H1 (cell line): ENCODE measurements around the gene SF3B2. TPM values are rescaled to one million over a fixed set of nuclear protein-coding genes. Genes with fewer than 3 reads are reported as not detected.

Experiments
- CBX5 ChIP-seq: fragments of 300-800, 300-1000 bp; sonication (generic); IDR thresholded peaks from 2 replicates; pipeline ENCODE4 v1.7.1; 2016; ENCODE audit warnings: antibody characterized with exemption, low read length, low read depth
- CREB1 ChIP-seq: IDR thresholded peaks from 2 replicates; pipeline ENCODE4 v1.6.1; 2012; ENCODE audit warnings: inconsistent platforms
- HDAC6 ChIP-seq: IDR thresholded peaks from one replicate; pipeline ENCODE4 v1.7.1; 2012; ENCODE audit warnings: low read depth, mild to moderate bottlenecking, inconsistent platforms, low read length, moderate library complexity
- JUN ChIP-seq: IDR thresholded peaks from 2 replicates; pipeline ENCODE4 v1.6.1; 2011; ENCODE audit warnings: low read depth, mild to moderate bottlenecking, improper control_type of control experiment, low read length
- NANOG ChIP-seq: IDR thresholded peaks from 2 replicates; pipeline ENCODE4 v1.6.1; 2011; ENCODE audit warnings: low read length, low read depth, mild to moderate bottlenecking, inconsistent platforms; ENCODE audit not compliant: insufficient read depth, poor library complexity, severe bottlenecking
- POU5F1 ChIP-seq: IDR thresholded peaks from 2 replicates; pipeline ENCODE4 v1.6.1; 2011; ENCODE audit warnings: low read depth, mild to moderate bottlenecking, low read length, moderate library complexity
- RAD21 ChIP-seq, 2 experiments: IDR thresholded peaks in 1 of 2; conservative IDR thresholded peaks in 1 of 2; 2 replicates each; pipeline ENCODE4 v1.6.1; 2011; ENCODE audit warnings: low read depth in 2 of 2, low read length in 2 of 2, improper control_type of control experiment in 1 of 2, inconsistent platforms in 1 of 2, mild to moderate bottlenecking in 1 of 2, moderate library complexity in 1 of 2
- SUZ12 ChIP-seq: fragments of 200-600 bp; sonication (generic); IDR thresholded peaks from 2 replicates; pipeline ENCODE4 v1.6.1; 2012; ENCODE audit warnings: mild to moderate bottlenecking, inconsistent platforms, low read length, moderate library complexity, mixed read lengths
- TAF7 ChIP-seq: optimal IDR thresholded peaks from 2 replicates; pipeline ENCODE3; 2011; ENCODE audit warnings: low read depth, mild to moderate bottlenecking, inconsistent platforms, low read length, moderate library complexity, borderline replicate concordance
- polyA plus RNA-seq, 7 experiments: library from polyadenylated mRNA; depleted of rRNA in 3 of 7; stranded (reverse) in 5 of 7; unstranded in 2 of 7; fragments of >200 nt in 5 of 7; fragments of 200-250 nt in 2 of 7; gene quantifications; 1 replicate in 5 of 7; 2 replicates in 1 of 7; 4 replicates in 1 of 7; pipeline versions ENCODE4 v1.2.1 to v1.2.3, GENCODE V29; 2011 to 2013; ENCODE audit warnings: missing spikeins in 2 of 7, mixed read lengths in 2 of 7
- total RNA-seq: library from RNA; stranded (reverse); fragmentation: NEBNext Ultra II Directional; extraction: Animal tissue kit (Norgen Biotek cat#: 25700); gene quantifications from 2 replicates; pipeline ENCODE4 v1.2.1, GENCODE V29; 2021
- TF ChIP-seq, protein P1 (sequence below): fragments of 300-600 bp; sonication (generic); IDR thresholded peaks from 2 replicates; pipeline ENCODE4 v1.7.1; 2012; ENCODE audit warnings: low read length, moderate library complexity, mild to moderate bottlenecking, inconsistent platforms; ENCODE audit not compliant: insufficient replicate concordance

The SF3B2 gene
- total and polyA plus RNA-seq, 2 of the 8 experiments (the other 6 are each of a cell fraction or from before 2014, with no cell fraction given) = 182 to 237 TPM

DNA sequence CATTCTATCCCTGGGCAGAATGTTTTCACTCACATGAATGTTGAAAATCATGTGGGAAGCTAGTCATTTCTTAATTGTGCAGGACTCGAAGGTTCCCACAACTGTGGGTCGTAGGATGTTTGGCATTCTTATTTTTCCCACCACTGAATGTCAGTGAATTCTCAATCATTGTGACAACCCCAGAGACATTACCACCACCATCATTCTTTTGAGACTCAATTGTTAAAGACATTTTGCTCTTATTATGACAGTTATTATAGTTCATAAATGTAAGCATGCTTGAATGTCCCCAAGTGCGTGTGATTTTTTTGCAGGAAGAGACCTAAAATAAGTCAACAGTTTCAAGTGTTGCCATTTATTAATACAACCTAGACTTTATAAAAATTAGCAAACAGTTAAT lies 36.9 kb downstream of the SF3B2 start (continued):
- TF ChIP-seq, protein P1, sequence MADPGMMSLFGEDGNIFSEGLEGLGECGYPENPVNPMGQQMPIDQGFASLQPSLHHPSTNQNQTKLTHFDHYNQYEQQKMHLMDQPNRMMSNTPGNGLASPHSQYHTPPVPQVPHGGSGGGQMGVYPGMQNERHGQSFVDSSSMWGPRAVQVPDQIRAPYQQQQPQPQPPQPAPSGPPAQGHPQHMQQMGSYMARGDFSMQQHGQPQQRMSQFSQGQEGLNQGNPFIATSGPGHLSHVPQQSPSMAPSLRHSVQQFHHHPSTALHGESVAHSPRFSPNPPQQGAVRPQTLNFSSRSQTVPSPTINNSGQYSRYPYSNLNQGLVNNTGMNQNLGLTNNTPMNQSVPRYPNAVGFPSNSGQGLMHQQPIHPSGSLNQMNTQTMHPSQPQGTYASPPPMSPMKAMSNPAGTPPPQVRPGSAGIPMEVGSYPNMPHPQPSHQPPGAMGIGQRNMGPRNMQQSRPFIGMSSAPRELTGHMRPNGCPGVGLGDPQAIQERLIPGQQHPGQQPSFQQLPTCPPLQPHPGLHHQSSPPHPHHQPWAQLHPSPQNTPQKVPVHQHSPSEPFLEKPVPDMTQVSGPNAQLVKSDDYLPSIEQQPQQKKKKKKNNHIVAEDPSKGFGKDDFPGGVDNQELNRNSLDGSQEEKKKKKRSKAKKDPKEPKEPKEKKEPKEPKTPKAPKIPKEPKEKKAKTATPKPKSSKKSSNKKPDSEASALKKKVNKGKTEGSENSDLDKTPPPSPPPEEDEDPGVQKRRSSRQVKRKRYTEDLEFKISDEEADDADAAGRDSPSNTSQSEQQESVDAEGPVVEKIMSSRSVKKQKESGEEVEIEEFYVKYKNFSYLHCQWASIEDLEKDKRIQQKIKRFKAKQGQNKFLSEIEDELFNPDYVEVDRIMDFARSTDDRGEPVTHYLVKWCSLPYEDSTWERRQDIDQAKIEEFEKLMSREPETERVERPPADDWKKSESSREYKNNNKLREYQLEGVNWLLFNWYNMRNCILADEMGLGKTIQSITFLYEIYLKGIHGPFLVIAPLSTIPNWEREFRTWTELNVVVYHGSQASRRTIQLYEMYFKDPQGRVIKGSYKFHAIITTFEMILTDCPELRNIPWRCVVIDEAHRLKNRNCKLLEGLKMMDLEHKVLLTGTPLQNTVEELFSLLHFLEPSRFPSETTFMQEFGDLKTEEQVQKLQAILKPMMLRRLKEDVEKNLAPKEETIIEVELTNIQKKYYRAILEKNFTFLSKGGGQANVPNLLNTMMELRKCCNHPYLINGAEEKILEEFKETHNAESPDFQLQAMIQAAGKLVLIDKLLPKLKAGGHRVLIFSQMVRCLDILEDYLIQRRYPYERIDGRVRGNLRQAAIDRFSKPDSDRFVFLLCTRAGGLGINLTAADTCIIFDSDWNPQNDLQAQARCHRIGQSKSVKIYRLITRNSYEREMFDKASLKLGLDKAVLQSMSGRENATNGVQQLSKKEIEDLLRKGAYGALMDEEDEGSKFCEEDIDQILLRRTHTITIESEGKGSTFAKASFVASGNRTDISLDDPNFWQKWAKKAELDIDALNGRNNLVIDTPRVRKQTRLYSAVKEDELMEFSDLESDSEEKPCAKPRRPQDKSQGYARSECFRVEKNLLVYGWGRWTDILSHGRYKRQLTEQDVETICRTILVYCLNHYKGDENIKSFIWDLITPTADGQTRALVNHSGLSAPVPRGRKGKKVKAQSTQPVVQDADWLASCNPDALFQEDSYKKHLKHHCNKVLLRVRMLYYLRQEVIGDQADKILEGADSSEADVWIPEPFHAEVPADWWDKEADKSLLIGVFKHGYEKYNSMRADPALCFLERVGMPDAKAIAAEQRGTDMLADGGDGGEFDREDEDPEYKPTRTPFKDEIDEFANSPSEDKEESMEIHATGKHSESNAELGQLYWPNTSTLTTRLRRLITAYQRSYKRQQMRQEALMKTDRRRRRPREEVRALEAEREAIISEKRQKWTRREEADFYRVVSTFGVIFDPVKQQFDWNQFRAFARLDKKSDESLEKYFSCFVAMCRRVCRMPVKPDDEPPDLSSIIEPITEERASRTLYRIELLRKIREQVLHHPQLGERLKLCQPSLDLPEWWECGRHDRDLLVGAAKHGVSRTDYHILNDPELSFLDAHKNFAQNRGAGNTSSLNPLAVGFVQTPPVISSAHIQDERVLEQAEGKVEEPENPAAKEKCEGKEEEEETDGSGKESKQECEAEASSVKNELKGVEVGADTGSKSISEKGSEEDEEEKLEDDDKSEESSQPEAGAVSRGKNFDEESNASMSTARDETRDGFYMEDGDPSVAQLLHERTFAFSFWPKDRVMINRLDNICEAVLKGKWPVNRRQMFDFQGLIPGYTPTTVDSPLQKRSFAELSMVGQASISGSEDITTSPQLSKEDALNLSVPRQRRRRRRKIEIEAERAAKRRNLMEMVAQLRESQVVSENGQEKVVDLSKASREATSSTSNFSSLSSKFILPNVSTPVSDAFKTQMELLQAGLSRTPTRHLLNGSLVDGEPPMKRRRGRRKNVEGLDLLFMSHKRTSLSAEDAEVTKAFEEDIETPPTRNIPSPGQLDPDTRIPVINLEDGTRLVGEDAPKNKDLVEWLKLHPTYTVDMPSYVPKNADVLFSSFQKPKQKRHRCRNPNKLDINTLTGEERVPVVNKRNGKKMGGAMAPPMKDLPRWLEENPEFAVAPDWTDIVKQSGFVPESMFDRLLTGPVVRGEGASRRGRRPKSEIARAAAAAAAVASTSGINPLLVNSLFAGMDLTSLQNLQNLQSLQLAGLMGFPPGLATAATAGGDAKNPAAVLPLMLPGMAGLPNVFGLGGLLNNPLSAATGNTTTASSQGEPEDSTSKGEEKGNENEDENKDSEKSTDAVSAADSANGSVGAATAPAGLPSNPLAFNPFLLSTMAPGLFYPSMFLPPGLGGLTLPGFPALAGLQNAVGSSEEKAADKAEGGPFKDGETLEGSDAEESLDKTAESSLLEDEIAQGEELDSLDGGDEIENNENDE = no peak
- TF ChIP-seq NANOG (no peak), CBX5 (no peak), SUZ12 (no peak), HDAC6 (no peak), RAD21 (IDR thresholded peaks at IDR 0.05 in 1 of 2, conservative IDR thresholded peaks at IDR 0.05 in 1 of 2; ENCODE audit: low read depth in 2 of 2, low read length in 2 of 2) (no peak), JUN (no peak), POU5F1 (no peak), CREB1 (no peak), TAF7 (no peak)
